K562 (cell line): ENCODE measurements around the gene SPRYD7. TPM values are rescaled to one million over a fixed set of nuclear protein-coding genes. Genes with fewer than 3 reads are reported as not detected.

Source experiments
- C11orf30 ChIP-seq: fragments of 450-650 bp; IDR thresholded peaks from 2 replicates; pipeline ENCODE4 v1.6.1; 2016; ENCODE audit warnings: low read depth, mild to moderate bottlenecking
- E2F4 ChIP-seq: sonication (generic); formaldehyde crosslinking; IDR thresholded peaks from 2 replicates; pipeline ENCODE4 v1.8.0; 2022; ENCODE audit warnings: mild to moderate bottlenecking, low read depth, missing genetic modification reagents
- ESRRA ChIP-seq: fragments of 450-650 bp; IDR thresholded peaks from 2 replicates; pipeline ENCODE4 v1.6.1; 2014; ENCODE audit warnings: low read depth, mild to moderate bottlenecking, moderate library complexity, borderline replicate concordance
- FOXP1 ChIP-seq: sonication (generic); formaldehyde crosslinking; IDR thresholded peaks from 2 replicates; pipeline ENCODE4 v1.8.0; 2022; ENCODE audit warnings: mild to moderate bottlenecking, missing genetic modification reagents
- HDAC1 ChIP-seq, 2 experiments: fragments of 450-650 bp; IDR thresholded peaks; 2 replicates each; pipeline ENCODE4 v1.6.1; 2016 to 2017; ENCODE audit warnings: inconsistent platforms in 1 of 2, mild to moderate bottlenecking in 1 of 2, moderate library complexity in 1 of 2
- HDAC3 ChIP-seq: fragments of 450-650 bp; IDR thresholded peaks from 2 replicates; pipeline ENCODE4 v1.6.1; 2018; ENCODE audit warnings: borderline replicate concordance, mild to moderate bottlenecking, moderate library complexity; ENCODE audit not compliant: partially characterized antibody
- MBD2 ChIP-seq: sonication (generic); IDR thresholded peaks from 2 replicates; pipeline ENCODE4 v1.6.1; 2016; ENCODE audit warnings: low read depth, borderline replicate concordance
- MYC ChIP-seq, 2 experiments: fragments of 250-450 bp in 1 of 2; sonication (Bioruptor Pico) in 1 of 2; IDR thresholded peaks; 2 replicates each; pipeline versions ENCODE4 v1.5.1 to v1.6.1; 2012 to 2021; ENCODE audit warnings: low read depth in 2 of 2, borderline replicate concordance in 1 of 2, improper control_type of control experiment in 1 of 2, low read length in 1 of 2, mild to moderate bottlenecking in 1 of 2, moderate library complexity in 1 of 2
- NFIX ChIP-seq: fragments of 250-450 bp; sonication (Bioruptor Pico); IDR thresholded peaks from 2 replicates; pipeline ENCODE4 v1.4.0; 2020; ENCODE audit warnings: low read depth, mild to moderate bottlenecking, moderate library complexity
- SPI1 ChIP-seq: IDR thresholded peaks from 2 replicates; pipeline ENCODE4 v1.6.1; 2011; ENCODE audit warnings: low read depth, low read length, control low read depth, borderline replicate concordance
- TBP ChIP-seq: optimal IDR thresholded peaks from 2 replicates; pipeline ENCODE3; 2011; ENCODE audit warnings: low read depth, low read length, improper control_type of control experiment
- TCF3 ChIP-seq: sonication (generic); formaldehyde crosslinking; IDR thresholded peaks from 2 replicates; pipeline ENCODE4 v1.4.0; 2020; ENCODE audit warnings: mild to moderate bottlenecking, missing genetic modification reagents
- ZBTB26 ChIP-seq: fragments of 450-650 bp; formaldehyde crosslinking; IDR thresholded peaks from 2 replicates; pipeline ENCODE4 v1.4.0; 2022; ENCODE audit warnings: missing genetic modification characterization
- ZBTB7A ChIP-seq: IDR thresholded peaks from 2 replicates; pipeline ENCODE4 v1.6.1; 2011; ENCODE audit warnings: low read depth, mild to moderate bottlenecking, low read length, moderate library complexity, borderline replicate concordance; ENCODE audit not compliant: control insufficient read depth
- ZC3H11A ChIP-seq: IDR thresholded peaks from 2 replicates; pipeline ENCODE4 v1.6.1; 2012; ENCODE audit warnings: low read depth, low read length, improper control_type of control experiment
- ZNF165 ChIP-seq: fragments of 250-450 bp; sonication (Bioruptor Pico); IDR thresholded peaks from 2 replicates; pipeline ENCODE4 v1.4.0; 2020; ENCODE audit warnings: borderline replicate concordance
- ZNF79 ChIP-seq: fragments of 250-450 bp; sonication (Bioruptor Pico); IDR thresholded peaks from 2 replicates; pipeline ENCODE4 v1.4.0; 2020; ENCODE audit warnings: low read depth, mild to moderate bottlenecking, moderate library complexity
- polyA plus RNA-seq, 8 experiments: library from polyadenylated mRNA; depleted of rRNA in 4 of 8; stranded (reverse) in 5 of 8; unstranded in 3 of 8; fragments of >200 nt; fragmentation: Nextera tagmentation in 2 of 8; fragmentation: Illumina TruSeq in 1 of 8; extraction: Ambion mirVana in 2 of 8; extraction: Trizol in 1 of 8; gene quantifications; 2 replicates each; pipeline versions ENCODE4 v1.2.1 to v1.2.3, GENCODE V29; 2011 to 2014; ENCODE audit warnings: inconsistent platforms in 1 of 8, missing spikeins in 1 of 8
- total RNA-seq, 7 experiments: library from RNA; depleted of rRNA in 6 of 7; stranded (reverse); fragments of >200 nt in 6 of 7; fragmentation: Illumina TruSeq in 2 of 7; extraction: Trizol in 2 of 7; gene quantifications; 2 replicates each; pipeline versions ENCODE4 v1.2.1 to v1.2.3, GENCODE V29; 2011 to 2021; ENCODE audit warnings: low replicate concordance in 1 of 7
- TF ChIP-seq, protein P1 (sequence below): sonication (generic); formaldehyde crosslinking; IDR thresholded peaks from 2 replicates; pipeline ENCODE4 v1.8.0; 2023; ENCODE audit warnings: mild to moderate bottlenecking, missing genetic modification reagents

SPRYD7 gene
- total and polyA plus RNA-seq, 9 of the 15 experiments (the other 6 are each of a cell fraction or from before 2014, with no cell fraction given) = 4.3 to 11.0 (median 7.9) TPM

GRCh38 chr13:49936075-49936967 is at the start of gene SPRYD7 (continued):
- TF ChIP-seq MYC (IDR thresholded peaks at IDR 0.05; ENCODE audit: low read depth, low read length) = peak; percentile 53; the same call in 1 of the 2 replicates
- TF ChIP-seq MYC (CRISPR knock-in tag; IDR thresholded peaks at IDR 0.05; ENCODE audit: borderline replicate concordance, low read depth) = no peak
- peak; percentile 75 for TF ChIP-seq ZBTB7A
- no peak for TF ChIP-seq ZC3H11A
- TF ChIP-seq SPI1 = no peak
- no peak for TF ChIP-seq HDAC1 (IDR thresholded peaks at IDR 0.05)
- peak; percentile 49; the same call in 1 of the 2 replicates for TF ChIP-seq ESRRA
- TF ChIP-seq, protein P1, sequence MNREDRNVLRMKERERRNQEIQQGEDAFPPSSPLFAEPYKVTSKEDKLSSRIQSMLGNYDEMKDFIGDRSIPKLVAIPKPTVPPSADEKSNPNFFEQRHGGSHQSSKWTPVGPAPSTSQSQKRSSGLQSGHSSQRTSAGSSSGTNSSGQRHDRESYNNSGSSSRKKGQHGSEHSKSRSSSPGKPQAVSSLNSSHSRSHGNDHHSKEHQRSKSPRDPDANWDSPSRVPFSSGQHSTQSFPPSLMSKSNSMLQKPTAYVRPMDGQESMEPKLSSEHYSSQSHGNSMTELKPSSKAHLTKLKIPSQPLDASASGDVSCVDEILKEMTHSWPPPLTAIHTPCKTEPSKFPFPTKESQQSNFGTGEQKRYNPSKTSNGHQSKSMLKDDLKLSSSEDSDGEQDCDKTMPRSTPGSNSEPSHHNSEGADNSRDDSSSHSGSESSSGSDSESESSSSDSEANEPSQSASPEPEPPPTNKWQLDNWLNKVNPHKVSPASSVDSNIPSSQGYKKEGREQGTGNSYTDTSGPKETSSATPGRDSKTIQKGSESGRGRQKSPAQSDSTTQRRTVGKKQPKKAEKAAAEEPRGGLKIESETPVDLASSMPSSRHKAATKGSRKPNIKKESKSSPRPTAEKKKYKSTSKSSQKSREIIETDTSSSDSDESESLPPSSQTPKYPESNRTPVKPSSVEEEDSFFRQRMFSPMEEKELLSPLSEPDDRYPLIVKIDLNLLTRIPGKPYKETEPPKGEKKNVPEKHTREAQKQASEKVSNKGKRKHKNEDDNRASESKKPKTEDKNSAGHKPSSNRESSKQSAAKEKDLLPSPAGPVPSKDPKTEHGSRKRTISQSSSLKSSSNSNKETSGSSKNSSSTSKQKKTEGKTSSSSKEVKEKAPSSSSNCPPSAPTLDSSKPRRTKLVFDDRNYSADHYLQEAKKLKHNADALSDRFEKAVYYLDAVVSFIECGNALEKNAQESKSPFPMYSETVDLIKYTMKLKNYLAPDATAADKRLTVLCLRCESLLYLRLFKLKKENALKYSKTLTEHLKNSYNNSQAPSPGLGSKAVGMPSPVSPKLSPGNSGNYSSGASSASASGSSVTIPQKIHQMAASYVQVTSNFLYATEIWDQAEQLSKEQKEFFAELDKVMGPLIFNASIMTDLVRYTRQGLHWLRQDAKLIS = 0 out of 2 replicates have a peak, but pooled peaks have one; percentile 55
- TF ChIP-seq NFIX (CRISPR knock-in tag) = no peak
- no peak for TF ChIP-seq TCF3 (CRISPR knock-in tag)
- TF ChIP-seq HDAC3 = no peak
- TF ChIP-seq ZNF79 (CRISPR knock-in tag) = no peak
- TF ChIP-seq MBD2 = peak; percentile 50; the same call in 1 of the 2 replicates
- 0 out of 2 replicates have a peak, but pooled peaks have one; percentile 49 for TF ChIP-seq E2F4 (CRISPR knock-in tag)
- no peak for TF ChIP-seq FOXP1 (CRISPR knock-in tag)
- peak; percentile 43 for TF ChIP-seq TBP
- no peak for TF ChIP-seq ZNF165 (CRISPR knock-in tag)
- TF ChIP-seq ZBTB26 (CRISPR knock-in tag) = no peak
- 0 out of 2 replicates have a peak, but pooled peaks have one; percentile 12 for TF ChIP-seq C11orf30
